A673 (cell line): ENCODE results near the gene HS6ST3. TPM values are rescaled to one million over a fixed set of nuclear protein-coding genes. Genes with fewer than 3 reads are reported as not detected.

ENCODE experiments used
- BruUV-seq: library from RNA; stranded (reverse); fragments of 400-500 nt; replicated peaks from 2 replicates; lab custom pipeline; 2021; lab: Mats Ljungman, UMichigan
- CTCF ChIA-PET: fragments of 300-600 bp; sonication (Branson Sonifier 250); formaldehyde crosslinking; loops from one replicate; lab custom pipeline; 2022; ENCODE audit warnings: antibody characterized with exemption; lab: Charles Lee
- POLR2A ChIA-PET: fragments of 300-600 bp; sonication (Branson Sonifier 250); formaldehyde crosslinking; loops from one replicate; lab custom pipeline; 2022; ENCODE audit warnings: antibody characterized with exemption; ENCODE audit not compliant: low non-redundant PET; lab: Charles Lee
- DNase-seq: peaks from one replicate; pipeline ENCODE4 v3.0.0-alpha.2; 2015; ENCODE audit warnings: low spot score
- H3K27ac ChIP-seq: fragments of 200-600 bp; sonication (generic); 2 replicates; pipeline ENCODE4 v1.5.1; 2016; ENCODE audit warnings: mixed run types, low read depth, mild to moderate bottlenecking, mixed read lengths, antibody characterized with exemption, low read length; ENCODE audit not compliant: poor library complexity, severe bottlenecking
- H3K27me3 ChIP-seq: fragments of 200-600 bp; sonication (generic); replicated peaks from 2 replicates; pipeline ENCODE4 v1.6.1; 2017; ENCODE audit warnings: mixed run types, low read depth, mild to moderate bottlenecking, mixed read lengths, antibody characterized with exemption, low read length; ENCODE audit not compliant: insufficient read depth, poor library complexity
- H3K36me3 ChIP-seq: fragments of 200-600 bp; sonication (generic); 2 replicates; pipeline ENCODE4 v1.6.1; 2016; ENCODE audit warnings: mixed run types, mild to moderate bottlenecking, mixed read lengths, antibody characterized with exemption, low read length; ENCODE audit not compliant: insufficient read depth, poor library complexity, severe bottlenecking
- H3K4me1 ChIP-seq: fragments of 200-600 bp; sonication (generic); 2 replicates; pipeline ENCODE4 v1.6.1; 2017; ENCODE audit warnings: mixed run types, mild to moderate bottlenecking, mixed read lengths, antibody characterized with exemption, low read length; ENCODE audit not compliant: insufficient read depth, poor library complexity, severe bottlenecking
- H3K4me3 ChIP-seq: fragments of 200-600 bp; sonication (generic); 2 replicates; pipeline ENCODE4 v1.5.1; 2016; ENCODE audit warnings: low read depth, mixed run types, mild to moderate bottlenecking, mixed read lengths, low read length; ENCODE audit not compliant: poor library complexity, severe bottlenecking
- H3K9me3 ChIP-seq: fragments of 200-600 bp; sonication (generic); 2 replicates; pipeline ENCODE4 v1.6.1; 2016; ENCODE audit warnings: mixed run types, low read depth, mild to moderate bottlenecking, mixed read lengths, antibody characterized with exemption, low read length; ENCODE audit not compliant: poor library complexity, severe bottlenecking
- EZH2 ChIP-seq: fragments of 200-600 bp; sonication (generic); IDR thresholded peaks from 2 replicates; pipeline ENCODE4 v1.6.1; 2017; ENCODE audit warnings: borderline replicate concordance, low read depth, mild to moderate bottlenecking, mixed read lengths, antibody characterized with exemption, low read length; ENCODE audit not compliant: poor library complexity, severe bottlenecking
- intact Hi-C: fragments of 100-400 bp; cut with micrococcal nuclease; formaldehyde crosslinking; loops from one replicate; pipeline ENCODE4 v1.10.0; 2022; ENCODE audit not compliant: unreplicated experiment
- total RNA-seq: library from RNA; stranded (reverse); gene quantifications from 2 replicates; pipeline ENCODE4 v1.2.3, GENCODE V29; 2021
- TF ChIP-seq, protein P1 (sequence below): fragments of 300-800, 200-600 bp; sonication (generic); conservative IDR thresholded peaks from 2 replicates; pipeline ENCODE4 v1.5.1; 2017; ENCODE audit warnings: low read depth, mild to moderate bottlenecking, antibody characterized with exemption, low read length, moderate library complexity, mixed read lengths

Gene HS6ST3
- total RNA-seq, 1 experiment from 2014 or later: not detected

DNA sequence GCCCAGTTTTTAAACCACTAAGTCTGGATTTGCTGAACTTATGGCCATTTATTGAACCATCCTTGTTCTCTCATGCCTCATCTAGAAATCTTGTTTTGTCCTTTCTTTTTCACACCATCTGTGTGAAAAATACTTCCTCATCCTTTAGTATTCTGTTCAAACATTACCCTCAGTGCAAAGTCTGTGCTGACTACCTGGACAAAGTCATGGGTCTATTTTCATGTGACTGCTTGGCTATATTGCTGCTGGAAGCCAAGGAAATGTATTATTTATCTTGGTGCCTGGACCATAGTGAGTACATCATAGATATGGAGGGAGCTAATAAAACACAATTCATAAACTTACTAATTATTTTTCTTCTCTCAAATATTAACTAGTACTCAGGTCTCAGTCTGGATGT lies 591.9 kb downstream of the HS6ST3 start:
- no peaks in the 10 kb centered on the region for H3K27me3 ChIP-seq
- H3K36me3 ChIP-seq: no peaks in the 10 kb centered on the region
- ChIA-PET CTCF (no interaction called here), POLR2A (no interaction called here)
- H3K9me3 ChIP-seq: no peaks in the 10 kb centered on the region
- BruUV-seq: no TSS peak
- H3K4me3 ChIP-seq: no peak overlapping the region
- no peak for DNase-seq
- no peak overlapping the region for H3K27ac ChIP-seq
- TF ChIP-seq EZH2: no peak
- TF ChIP-seq, protein P1, sequence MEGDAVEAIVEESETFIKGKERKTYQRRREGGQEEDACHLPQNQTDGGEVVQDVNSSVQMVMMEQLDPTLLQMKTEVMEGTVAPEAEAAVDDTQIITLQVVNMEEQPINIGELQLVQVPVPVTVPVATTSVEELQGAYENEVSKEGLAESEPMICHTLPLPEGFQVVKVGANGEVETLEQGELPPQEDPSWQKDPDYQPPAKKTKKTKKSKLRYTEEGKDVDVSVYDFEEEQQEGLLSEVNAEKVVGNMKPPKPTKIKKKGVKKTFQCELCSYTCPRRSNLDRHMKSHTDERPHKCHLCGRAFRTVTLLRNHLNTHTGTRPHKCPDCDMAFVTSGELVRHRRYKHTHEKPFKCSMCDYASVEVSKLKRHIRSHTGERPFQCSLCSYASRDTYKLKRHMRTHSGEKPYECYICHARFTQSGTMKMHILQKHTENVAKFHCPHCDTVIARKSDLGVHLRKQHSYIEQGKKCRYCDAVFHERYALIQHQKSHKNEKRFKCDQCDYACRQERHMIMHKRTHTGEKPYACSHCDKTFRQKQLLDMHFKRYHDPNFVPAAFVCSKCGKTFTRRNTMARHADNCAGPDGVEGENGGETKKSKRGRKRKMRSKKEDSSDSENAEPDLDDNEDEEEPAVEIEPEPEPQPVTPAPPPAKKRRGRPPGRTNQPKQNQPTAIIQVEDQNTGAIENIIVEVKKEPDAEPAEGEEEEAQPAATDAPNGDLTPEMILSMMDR: no peak
- no peaks in the 10 kb centered on the region for H3K4me1 ChIP-seq
- intact Hi-C loops: no loop called here

DNA sequence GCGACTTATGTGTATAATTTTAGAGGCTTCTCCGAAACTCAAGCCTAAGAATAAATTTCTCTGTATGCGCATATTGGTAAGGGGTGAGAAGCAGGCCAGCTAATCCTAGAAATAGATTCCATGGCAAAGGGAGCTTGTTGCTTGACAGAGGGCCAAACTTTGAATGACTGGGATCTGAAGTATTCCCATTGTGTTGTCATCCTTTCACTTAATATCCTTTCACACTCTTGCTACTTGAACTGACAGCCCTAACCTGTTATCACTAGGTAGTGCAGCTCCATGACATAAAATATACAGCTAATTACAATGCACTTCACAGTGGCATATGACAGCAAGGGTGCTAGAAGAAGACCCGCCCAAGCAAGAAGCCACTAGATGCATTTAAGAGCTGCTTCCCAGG lies 594.6 kb downstream of the HS6ST3 start:
- Histone ChIP-seq H3K27ac (no peak overlapping the region), H3K36me3 (no peaks in the 10 kb centered on the region), H3K9me3 (no peaks in the 10 kb centered on the region), H3K27me3 (no peaks in the 10 kb centered on the region), H3K4me1 (no peaks in the 10 kb centered on the region), H3K4me3 (no peak overlapping the region)
- intact Hi-C loops: no loop called here
- DNase-seq: no peak
- TF ChIP-seq EZH2: no peak
- TF ChIP-seq, protein P1: no peak
- CTCF ChIA-PET: no interaction called here
- POLR2A ChIA-PET: no interaction called here
- BruUV-seq: no TSS peak

DNA sequence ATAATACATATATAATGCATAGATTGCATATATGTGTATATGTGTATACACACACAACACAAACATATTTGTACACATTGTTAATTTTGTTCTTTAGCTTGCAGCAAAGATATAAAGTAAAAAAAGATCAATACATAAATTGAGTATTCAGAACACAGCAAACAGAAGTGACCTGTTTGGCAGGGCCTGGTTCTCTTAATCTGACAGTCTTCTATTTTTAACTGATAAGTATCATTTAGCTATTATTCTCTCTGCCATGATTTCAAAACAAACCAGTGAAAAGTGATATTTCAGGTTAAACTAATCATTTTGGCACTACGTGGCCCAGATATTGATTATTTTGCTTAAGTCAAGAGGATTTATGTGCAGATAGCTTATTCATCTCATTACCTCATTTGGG lies 595.0 kb downstream of the HS6ST3 start:
- H3K27me3 ChIP-seq: no peaks in the 10 kb centered on the region
- no TSS peak for BruUV-seq
- no peaks in the 10 kb centered on the region for H3K4me1 ChIP-seq
- ChIA-PET CTCF (no interaction called here), POLR2A (no interaction called here)
- intact Hi-C loops: no loop called here
- no peaks in the 10 kb centered on the region for H3K36me3 ChIP-seq
- H3K27ac ChIP-seq: no peak overlapping the region
- H3K9me3 ChIP-seq: no peaks in the 10 kb centered on the region
- TF ChIP-seq, protein P1: no peak
- no peak for TF ChIP-seq EZH2
- DNase-seq: no peak
- H3K4me3 ChIP-seq: no peak overlapping the region
